ENCODE results near the gene RTKN. TPM values are rescaled to one million over a fixed set of nuclear protein-coding genes. Genes with fewer than 3 reads are reported as not detected.
A peak's percentile ranks its signal among the peaks of the same experiment; 100 is the strongest.
"Not testable (repeated sequence)": the region's sequence is repeated elsewhere in the genome, so short reads cannot be mapped to it uniquely, and the experiment has no call there.

The RTKN gene
- total RNA-seq = 1 to 10 TPM in 1 of 3 donors, under 1 TPM in 2; 0.47 to 1.0 (median 0.71) TPM

- peak; percentile 31 to 53 for ATAC-seq
- Mint-ChIP-seq H3K36me3 (ENCODE audit: insufficient read depth) (no peaks in the 10 kb centered on the region), H3K9me3 (no peaks in the 10 kb centered on the region), H3K27me3 (ENCODE audit: low read depth) (peaks cover 39% of the 10 kb centered on the region), H3K4me1 (ENCODE audit: low read depth) (peaks cover 9% of the 10 kb centered on the region), H3K4me3 (peak within 1 kb of the TSS; percentile 58)
- no peak for DNase-seq
These were observed at the start of gene RTKN for GRCh38 chr2:74441690-74442482. Gene RTKN, minus strand, starts transcription at chr2:74441937. Its CDS starts 121 bp downstream, at chr2:74441816.

- no peaks in the 10 kb centered on the region for H3K9me3 Mint-ChIP-seq
These were observed 48.2 kb upstream of the RTKN start for GRCh38 chr2:74489906-74490305.

GRCh38 chr2:74488643-74489481, 47.1 kb upstream of the RTKN start:
- H3K27me3 Mint-ChIP-seq (ENCODE audit: low read depth) = no peaks in the 10 kb centered on the region
- peaks cover 42% of the 10 kb centered on the region for H3K36me3 Mint-ChIP-seq (ENCODE audit: insufficient read depth)
- no peak for DNase-seq
- ATAC-seq = no peak
- no peaks in the 10 kb centered on the region for H3K9me3 Mint-ChIP-seq
- peaks cover 4% of the 10 kb centered on the region for H3K4me1 Mint-ChIP-seq (ENCODE audit: low read depth)
- H3K4me3 Mint-ChIP-seq = no peak overlapping the region

More at GRCh38 chr2:74489906-74490305, 48.2 kb upstream of the RTKN start:
- no peaks in the 10 kb centered on the region for H3K27me3 Mint-ChIP-seq (ENCODE audit: low read depth)
- DNase-seq (no peak), ATAC-seq (no peak)
- peaks cover 2% of the 10 kb centered on the region for H3K4me1 Mint-ChIP-seq (ENCODE audit: low read depth)
- no peak overlapping the region for H3K4me3 Mint-ChIP-seq
- peaks cover 47% of the 10 kb centered on the region for H3K36me3 Mint-ChIP-seq (ENCODE audit: insufficient read depth)

- H3K36me3 Mint-ChIP-seq (ENCODE audit: insufficient read depth) = peaks cover 26% of the 10 kb centered on the region
- DNase-seq (no peak), ATAC-seq (no peak)
- peaks cover 15% of the 10 kb centered on the region for H3K4me1 Mint-ChIP-seq (ENCODE audit: low read depth)
- no peak overlapping the region for H3K4me3 Mint-ChIP-seq
- no peaks in the 10 kb centered on the region for H3K9me3 Mint-ChIP-seq
- no peaks in the 10 kb centered on the region for H3K27me3 Mint-ChIP-seq (ENCODE audit: low read depth)
These were observed 44.4 kb upstream of the RTKN start for GRCh38 chr2:74486141-74486540.

- not testable (repeated sequence) for DNase-seq; H3K27me3 Mint-ChIP-seq (ENCODE audit: low read depth); H3K9me3 Mint-ChIP-seq; ATAC-seq
- Mint-ChIP-seq H3K4me1 (ENCODE audit: low read depth) (peaks cover 30% of the 10 kb centered on the region), H3K36me3 (ENCODE audit: insufficient read depth) (peaks cover 14% of the 10 kb centered on the region), H3K4me3 (peak overlapping the region; percentile 99)
These were observed 42.0 kb upstream of the RTKN start for GRCh38 chr2:74483675-74484164.

- Mint-ChIP-seq H3K36me3 (ENCODE audit: insufficient read depth) (peaks cover 14% of the 10 kb centered on the region), H3K27me3 (ENCODE audit: low read depth) (no peaks in the 10 kb centered on the region), H3K4me3 (peak within 1 kb of the TSS; percentile 99), H3K9me3 (no peaks in the 10 kb centered on the region), H3K4me1 (ENCODE audit: low read depth) (peaks cover 30% of the 10 kb centered on the region)
- ATAC-seq (peak; percentile 91 to 93), DNase-seq (peak; percentile 90)
These were observed 41.3 kb upstream of the RTKN start, which contains the start of the genes CCDC142 and TTC31 for GRCh38 chr2:74482801-74483674. Gene CCDC142, minus strand, starts transcription at chr2:74482998. Its CDS starts 161 bp downstream, at chr2:74482837. Gene TTC31, plus strand, starts transcription at chr2:74483081. Its CDS starts 15 bp downstream, at chr2:74483096.

- H3K36me3 Mint-ChIP-seq (ENCODE audit: insufficient read depth) = peaks cover 17% of the 10 kb centered on the region
- H3K4me3 Mint-ChIP-seq = peak overlapping the region; percentile 99
- H3K4me1 Mint-ChIP-seq (ENCODE audit: low read depth) = peaks cover 30% of the 10 kb centered on the region
- no peak for DNase-seq
- ATAC-seq = peak; percentile 60 to 64
- H3K9me3 Mint-ChIP-seq = no peaks in the 10 kb centered on the region
- no peaks in the 10 kb centered on the region for H3K27me3 Mint-ChIP-seq (ENCODE audit: low read depth)
These were observed 40.4 kb upstream of the RTKN start for GRCh38 chr2:74481961-74482800.

GRCh38 chr2:74481431-74481830, 39.7 kb upstream of the RTKN start:
- Mint-ChIP-seq H3K36me3 (ENCODE audit: insufficient read depth) (peaks cover 12% of the 10 kb centered on the region), H3K4me3 (peak overlapping the region; percentile 99), H3K27me3 (ENCODE audit: low read depth) (no peaks in the 10 kb centered on the region), H3K4me1 (ENCODE audit: low read depth) (peaks cover 30% of the 10 kb centered on the region), H3K9me3 (no peaks in the 10 kb centered on the region)
- no peak for ATAC-seq
- DNase-seq = no peak

- H3K4me1 Mint-ChIP-seq (ENCODE audit: low read depth) = peaks cover 21% of the 10 kb centered on the region
These were observed 33.2 kb upstream of the RTKN start for GRCh38 chr2:74474899-74475298.

GRCh38 chr2:74474481-74474880, 32.7 kb upstream of the RTKN start:
- no peaks in the 10 kb centered on the region for H3K27me3 Mint-ChIP-seq (ENCODE audit: low read depth)
- peaks cover 23% of the 10 kb centered on the region for H3K4me1 Mint-ChIP-seq (ENCODE audit: low read depth)
- peak overlapping the region; percentile 26 for H3K4me3 Mint-ChIP-seq
- peaks cover 23% of the 10 kb centered on the region for H3K36me3 Mint-ChIP-seq (ENCODE audit: insufficient read depth)
- no peak for DNase-seq
- no peaks in the 10 kb centered on the region for H3K9me3 Mint-ChIP-seq
- ATAC-seq = no peak

More at GRCh38 chr2:74474899-74475298, 33.2 kb upstream of the RTKN start:
- ATAC-seq (no peak), DNase-seq (no peak)
- Mint-ChIP-seq H3K4me3 (no peak overlapping the region), H3K36me3 (ENCODE audit: insufficient read depth) (peaks cover 23% of the 10 kb centered on the region), H3K27me3 (ENCODE audit: low read depth) (no peaks in the 10 kb centered on the region), H3K9me3 (no peaks in the 10 kb centered on the region)

- ATAC-seq = peak in 1 of 2 donors; percentile 1
- Mint-ChIP-seq H3K36me3 (ENCODE audit: insufficient read depth) (peaks cover 19% of the 10 kb centered on the region), H3K4me1 (ENCODE audit: low read depth) (peaks cover 20% of the 10 kb centered on the region), H3K9me3 (no peaks in the 10 kb centered on the region), H3K27me3 (ENCODE audit: low read depth) (no peaks in the 10 kb centered on the region), H3K4me3 (peak overlapping the region; percentile 99)
- no peak for DNase-seq
These were observed 31.2 kb upstream of the RTKN start for GRCh38 chr2:74472945-74473258.

- H3K9me3 Mint-ChIP-seq = no peaks in the 10 kb centered on the region
- peaks cover 16% of the 10 kb centered on the region for H3K36me3 Mint-ChIP-seq (ENCODE audit: insufficient read depth)
- H3K4me1 Mint-ChIP-seq (ENCODE audit: low read depth) = peaks cover 20% of the 10 kb centered on the region
- H3K4me3 Mint-ChIP-seq = peak within 1 kb of the TSS; percentile 99
- ATAC-seq (peak; percentile 96 to 97), DNase-seq (peak; percentile 96)
- no peaks in the 10 kb centered on the region for H3K27me3 Mint-ChIP-seq (ENCODE audit: low read depth)
These were observed 30.6 kb upstream of the RTKN start, which contains the start of gene MRPL53 for GRCh38 chr2:74472086-74472944. Gene MRPL53, minus strand, starts transcription at chr2:74472680. Its CDS starts 20 bp downstream, at chr2:74472660.

All from activated T-cell treated with anti-CD3 and anti-CD28 coated beads, Interleukin-2, amount 50 U/mL, for 4 hours (primary cell).